Measurements from ENCODE around the gene NT5C1A.
A peak's percentile ranks its signal among the peaks of the same experiment; 100 is the strongest.

Gene NT5C1A

GRCh38 chr1:39659110-39659509, 12.8 kb downstream of the NT5C1A start:
- TF ChIP-seq TCF12 (IDR thresholded peaks at IDR 0.05; ENCODE audit: low read depth) (no peak), MAX (IDR thresholded peaks at IDR 0.05) (no peak), REST (IDR thresholded peaks at IDR 0.05; ENCODE audit: low read depth) (no peak), RAD21 (IDR thresholded peaks at IDR 0.05; ENCODE audit: low read depth) (no peak)

GRCh38 chr1:39657923-39658485, 13.9 kb downstream of the NT5C1A start:
- TF ChIP-seq REST (IDR thresholded peaks at IDR 0.05; ENCODE audit: low read depth) (no peak), TAF1 (IDR thresholded peaks at IDR 0.05; ENCODE audit: low read depth) (no peak), USF1 (IDR thresholded peaks at IDR 0.05) (0 out of 2 replicates have a peak, but pooled peaks have one; percentile 13), TCF12 (IDR thresholded peaks at IDR 0.05; ENCODE audit: low read depth) (no peak), MAX (IDR thresholded peaks at IDR 0.05) (peak; percentile 18; the same call in 1 of the 2 replicates), RAD21 (IDR thresholded peaks at IDR 0.05; ENCODE audit: low read depth) (peak; percentile 70)

- no peak for TF ChIP-seq FOXM1 (IDR thresholded peaks at IDR 0.05; ENCODE audit: borderline replicate concordance, low read depth)
- TF ChIP-seq USF1 (IDR thresholded peaks at IDR 0.05) = no peak
- TF ChIP-seq TEAD4 (IDR thresholded peaks at IDR 0.05) = no peak
- no peak for TF ChIP-seq CEBPB (IDR thresholded peaks at IDR 0.05)
- no peak for TF ChIP-seq TAF1 (IDR thresholded peaks at IDR 0.05; ENCODE audit: low read depth)
Observed at GRCh38 chr1:39657402-39657801, 14.5 kb downstream of the NT5C1A start.

GRCh38 chr1:39656391-39656790, 15.5 kb downstream of the NT5C1A start:
- TF ChIP-seq CEBPB (IDR thresholded peaks at IDR 0.05) = no peak
- TF ChIP-seq EP300 (IDR thresholded peaks at IDR 0.05; ENCODE audit: borderline replicate concordance) = no peak
- TF ChIP-seq NFIC (IDR thresholded peaks at IDR 0.05) = no peak
- TF ChIP-seq TCF12 (IDR thresholded peaks at IDR 0.05; ENCODE audit: low read depth) = no peak
- TF ChIP-seq REST (IDR thresholded peaks at IDR 0.05; ENCODE audit: low read depth) = no peak
- no peak for TF ChIP-seq TAF1 (IDR thresholded peaks at IDR 0.05; ENCODE audit: low read depth)
- TF ChIP-seq EGR1 (IDR thresholded peaks at IDR 0.05) = no peak
- TF ChIP-seq USF1 (IDR thresholded peaks at IDR 0.05) = no peak
- TF ChIP-seq RAD21 (IDR thresholded peaks at IDR 0.05; ENCODE audit: low read depth) = no peak
- TF ChIP-seq FOXM1 (IDR thresholded peaks at IDR 0.05; ENCODE audit: borderline replicate concordance, low read depth) = no peak
- TF ChIP-seq TEAD4 (IDR thresholded peaks at IDR 0.05) = no peak
- TF ChIP-seq YY1 (IDR thresholded peaks at IDR 0.05; ENCODE audit: low read depth) = no peak
- no peak for TF ChIP-seq CREB1 (IDR thresholded peaks at IDR 0.05; ENCODE audit: low read depth)
- TF ChIP-seq MAX (IDR thresholded peaks at IDR 0.05) = no peak
